ENCODE data around the gene GCLC. TPM values are rescaled to one million over a fixed set of nuclear protein-coding genes. Genes with fewer than 3 reads are reported as not detected.

Gene GCLC
- total and polyA plus RNA-seq, 4 donors: 13.2 to 40.0 (median 22.9) TPM

DNA sequence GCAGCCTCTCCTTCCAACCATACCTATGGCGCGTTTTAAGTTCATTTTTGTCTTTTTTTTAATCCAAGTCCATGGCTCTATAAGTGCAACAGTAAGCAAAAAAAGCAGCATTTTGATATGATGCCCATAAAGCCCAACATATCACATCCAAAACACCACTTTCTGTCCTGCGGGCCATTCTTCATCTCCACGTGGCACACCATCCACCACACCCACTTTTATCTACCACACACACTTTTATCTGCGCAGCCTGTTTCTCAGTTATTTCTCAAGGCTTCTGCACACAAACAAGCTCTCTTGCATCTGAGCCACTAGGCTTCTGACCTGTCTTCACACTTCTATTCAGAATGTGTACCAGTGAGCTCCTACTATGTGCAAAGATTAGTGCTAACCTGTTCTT lies 5.3 kb downstream of the GCLC start:
- Histone ChIP-seq H3K4me3 (no peak overlapping the region), H3K9ac (ENCODE audit: insufficient read depth in 1 of 2, low read length in 2 of 2) (no peak overlapping the region), H3K9me3 (ENCODE audit: control insufficient read depth in 4 of 4, insufficient read depth in 3 of 4, low read length in 3 of 4) (no peaks in the 10 kb centered on the region), H3K4me1 (ENCODE audit: control insufficient read depth in 5 of 5, insufficient read depth in 5 of 5, low read length in 5 of 5) (peaks cover 9 to 12% (median 10%) of the 10 kb centered on the region in 5 donors), H3K27me3 (ENCODE audit: control insufficient read depth in 3 of 3, insufficient read depth in 3 of 3, low read length in 2 of 3) (peaks cover 0 to 2% (median 0%) of the 10 kb centered on the region in 3 donors), H3K36me3 (ENCODE audit: control insufficient read depth in 4 of 4, insufficient read depth in 4 of 4, low read length in 4 of 4) (no peaks in the 10 kb centered on the region), H3K27ac (ENCODE audit: low read depth in 1 of 2, low read length in 1 of 2) (no peak overlapping the region)
- DNase-seq: no peak
- TF ChIP-seq, protein P1, sequence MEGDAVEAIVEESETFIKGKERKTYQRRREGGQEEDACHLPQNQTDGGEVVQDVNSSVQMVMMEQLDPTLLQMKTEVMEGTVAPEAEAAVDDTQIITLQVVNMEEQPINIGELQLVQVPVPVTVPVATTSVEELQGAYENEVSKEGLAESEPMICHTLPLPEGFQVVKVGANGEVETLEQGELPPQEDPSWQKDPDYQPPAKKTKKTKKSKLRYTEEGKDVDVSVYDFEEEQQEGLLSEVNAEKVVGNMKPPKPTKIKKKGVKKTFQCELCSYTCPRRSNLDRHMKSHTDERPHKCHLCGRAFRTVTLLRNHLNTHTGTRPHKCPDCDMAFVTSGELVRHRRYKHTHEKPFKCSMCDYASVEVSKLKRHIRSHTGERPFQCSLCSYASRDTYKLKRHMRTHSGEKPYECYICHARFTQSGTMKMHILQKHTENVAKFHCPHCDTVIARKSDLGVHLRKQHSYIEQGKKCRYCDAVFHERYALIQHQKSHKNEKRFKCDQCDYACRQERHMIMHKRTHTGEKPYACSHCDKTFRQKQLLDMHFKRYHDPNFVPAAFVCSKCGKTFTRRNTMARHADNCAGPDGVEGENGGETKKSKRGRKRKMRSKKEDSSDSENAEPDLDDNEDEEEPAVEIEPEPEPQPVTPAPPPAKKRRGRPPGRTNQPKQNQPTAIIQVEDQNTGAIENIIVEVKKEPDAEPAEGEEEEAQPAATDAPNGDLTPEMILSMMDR (IDR thresholded peaks at IDR 0.05; ENCODE audit: control extremely low read depth, extremely low read depth): no peak
- 87 to 88% methylated on average over 5 of the region's 5 CpGs for WGBS, 2 donors
- ATAC-seq (ENCODE audit: insufficient read depth, low FRiP score): no peak

DNA sequence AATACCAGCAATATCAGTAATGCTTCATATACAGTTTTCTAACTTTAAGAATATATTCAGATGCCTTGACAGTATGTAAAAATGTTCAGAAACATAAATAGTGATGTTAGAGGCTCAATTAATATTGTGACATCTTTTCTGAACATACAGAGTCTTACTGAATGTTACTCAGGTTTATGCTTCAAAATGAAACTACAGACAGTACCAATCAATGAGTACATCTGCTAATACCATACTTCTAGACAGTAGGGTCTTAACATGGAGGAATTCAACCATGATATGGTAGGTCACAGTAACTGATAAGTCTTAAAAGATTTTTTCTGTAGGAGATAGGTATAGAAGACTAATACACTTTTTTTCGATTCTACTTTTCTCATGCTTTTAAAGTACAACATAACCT lies 8.3 kb downstream of the GCLC start:
- TF ChIP-seq, protein P1 (IDR thresholded peaks at IDR 0.05; ENCODE audit: control extremely low read depth, extremely low read depth): no peak
- Histone ChIP-seq H3K4me3 (no peak overlapping the region), H3K27me3 (ENCODE audit: control insufficient read depth in 3 of 3, insufficient read depth in 3 of 3, low read length in 2 of 3) (peaks cover 0 to 2% (median 0%) of the 10 kb centered on the region in 3 donors), H3K4me1 (ENCODE audit: control insufficient read depth in 5 of 5, insufficient read depth in 5 of 5, low read length in 5 of 5) (peaks cover 0 to 15% (median 14%) of the 10 kb centered on the region in 5 donors), H3K9me3 (ENCODE audit: control insufficient read depth in 4 of 4, insufficient read depth in 3 of 4, low read length in 3 of 4) (no peaks in the 10 kb centered on the region), H3K36me3 (ENCODE audit: control insufficient read depth in 4 of 4, insufficient read depth in 4 of 4, low read length in 4 of 4) (no peaks in the 10 kb centered on the region), H3K9ac (ENCODE audit: insufficient read depth in 1 of 2, low read length in 2 of 2) (no peak overlapping the region), H3K27ac (ENCODE audit: low read depth in 1 of 2, low read length in 1 of 2) (no peak overlapping the region)
- DNase-seq: no peak
- WGBS, 2 donors: 93 to 100% methylated on average over 1 of the region's 1 CpG
- no peak for ATAC-seq (ENCODE audit: insufficient read depth, low FRiP score)

- H3K36me3 ChIP-seq (ENCODE audit: control insufficient read depth in 4 of 4, insufficient read depth in 4 of 4, low read length in 4 of 4): peaks cover 0 to 2% (median 0%) of the 10 kb centered on the region in 4 donors
- H3K9ac ChIP-seq (ENCODE audit: insufficient read depth in 1 of 2, low read length in 2 of 2): no peak overlapping the region
- DNase-seq (no peak), ATAC-seq (ENCODE audit: insufficient read depth, low FRiP score) (no peak)
- H3K27me3 ChIP-seq (ENCODE audit: control insufficient read depth in 3 of 3, insufficient read depth in 3 of 3, low read length in 2 of 3): peaks cover 0 to 2% (median 0%) of the 10 kb centered on the region in 3 donors
- TF ChIP-seq, protein P1 (IDR thresholded peaks at IDR 0.05; ENCODE audit: control extremely low read depth, extremely low read depth): no peak
- H3K4me1 ChIP-seq (ENCODE audit: control insufficient read depth in 5 of 5, insufficient read depth in 5 of 5, low read length in 5 of 5): peaks cover 0 to 28% (median 20%) of the 10 kb centered on the region in 5 donors
- WGBS, 2 donors: 88 to 97% methylated on average over 1 of the region's 1 CpG
- no peak overlapping the region for H3K4me3 ChIP-seq
- no peaks in the 10 kb centered on the region for H3K9me3 ChIP-seq (ENCODE audit: control insufficient read depth in 4 of 4, insufficient read depth in 3 of 4, low read length in 3 of 4)
- H3K27ac ChIP-seq (ENCODE audit: low read depth in 1 of 2, low read length in 1 of 2): no peak overlapping the region
Observed at GRCh38 chr6:53532942-53533341, 12.0 kb downstream of the GCLC start.
